Measurements from ENCODE around the gene FHAD1.

The FHAD1 gene

GRCh38 chr1:15218287-15219279, 28.4 kb upstream of the FHAD1 start:
- no peak for DNase-seq (ENCODE audit: low spot score)

GRCh38 chr1:15219280-15220023, 27.6 kb upstream of the FHAD1 start:
- DNase-seq (ENCODE audit: low spot score): no peak

- no peak for DNase-seq (ENCODE audit: low spot score)
Measured at GRCh38 chr1:15220024-15220392, 27.0 kb upstream of the FHAD1 start.

- no peak for DNase-seq (ENCODE audit: low spot score)
Measured at GRCh38 chr1:15220825-15221431, 26.1 kb upstream of the FHAD1 start.

GRCh38 chr1:15222653-15223303, 24.2 kb upstream of the FHAD1 start:
- no peak for DNase-seq (ENCODE audit: low spot score)

GRCh38 chr1:15224259-15224869, 22.7 kb upstream of the FHAD1 start:
- peak; percentile 34 for DNase-seq (ENCODE audit: low spot score)

- DNase-seq (ENCODE audit: low spot score): no peak
Measured at GRCh38 chr1:15224974-15225373, 22.0 kb upstream of the FHAD1 start.

- no peak for DNase-seq (ENCODE audit: low spot score)
Measured at GRCh38 chr1:15225461-15225860, 21.6 kb upstream of the FHAD1 start.

- no peak for DNase-seq (ENCODE audit: low spot score)
Measured at GRCh38 chr1:15226388-15227255, 20.4 kb upstream of the FHAD1 start.

- no peak for DNase-seq (ENCODE audit: low spot score)
Measured at GRCh38 chr1:15229707-15230131, 17.3 kb upstream of the FHAD1 start.

GRCh38 chr1:15231714-15232201, 15.3 kb upstream of the FHAD1 start:
- peak; percentile 41 for DNase-seq (ENCODE audit: low spot score)

- DNase-seq (ENCODE audit: low spot score): no peak
Measured at GRCh38 chr1:15233689-15234088, 13.3 kb upstream of the FHAD1 start.

GRCh38 chr1:15236321-15236721, 10.7 kb upstream of the FHAD1 start:
- DNase-seq (ENCODE audit: low spot score): no peak

GRCh38 chr1:15236746-15237145, 10.3 kb upstream of the FHAD1 start:
- DNase-seq (ENCODE audit: low spot score): no peak

GRCh38 chr1:15238789-15239188, 8.2 kb upstream of the FHAD1 start:
- no peak for DNase-seq (ENCODE audit: low spot score)

- no peak for DNase-seq (ENCODE audit: low spot score)
Measured at GRCh38 chr1:15242766-15243165, 4.3 kb upstream of the FHAD1 start.

- no peak for DNase-seq (ENCODE audit: low spot score)
Measured at GRCh38 chr1:15243275-15244043, 3.6 kb upstream of the FHAD1 start.

GRCh38 chr1:15244813-15245212, 2.2 kb upstream of the FHAD1 start:
- no peak for DNase-seq (ENCODE audit: low spot score)

- peak; percentile 41 for DNase-seq (ENCODE audit: low spot score)
Measured at GRCh38 chr1:15245593-15246360, 1.2 kb upstream of the FHAD1 start.

Measured in pons (tissue), 1 donor.